H1 (cell line): Measurements from ENCODE around the gene HLF. TPM values are rescaled to one million over a fixed set of nuclear protein-coding genes. Genes with fewer than 3 reads are reported as not detected.

Experiments
- CHD1 ChIP-seq: IDR thresholded peaks from 2 replicates; pipeline ENCODE4 v1.6.1; 2012; ENCODE audit warnings: low read depth, low read length, improper control_type of control experiment
- CHD7 ChIP-seq: fragments of 300-600 bp; sonication (generic); IDR thresholded peaks from 2 replicates; pipeline ENCODE4 v1.7.1; 2012; ENCODE audit warnings: low read length, moderate library complexity, mild to moderate bottlenecking, inconsistent platforms; ENCODE audit not compliant: insufficient replicate concordance
- POLR2A ChIP-seq, 2 experiments: IDR thresholded peaks; 1 replicate in 1 of 2; 2 replicates in 1 of 2; pipeline ENCODE4 v1.6.1; 2011; ENCODE audit warnings: low read depth in 2 of 2, low read length in 2 of 2, mild to moderate bottlenecking in 2 of 2; ENCODE audit errors: control extremely low read depth in 1 of 2
- RXRA ChIP-seq: IDR thresholded peaks from 2 replicates; pipeline ENCODE4 v1.6.1; 2011; ENCODE audit warnings: low read depth, mild to moderate bottlenecking, low read length, moderate library complexity; ENCODE audit not compliant: insufficient read depth
- TCF12 ChIP-seq: IDR thresholded peaks from 2 replicates; pipeline ENCODE4 v1.6.1; 2011; ENCODE audit warnings: low read depth, mild to moderate bottlenecking, low read length
- ZNF274 ChIP-seq: IDR thresholded peaks from 2 replicates; pipeline ENCODE4 v1.7.0; 2012; ENCODE audit warnings: low read length, borderline replicate concordance; ENCODE audit errors: extremely low read depth
- polyA plus RNA-seq, 7 experiments: library from polyadenylated mRNA; depleted of rRNA in 3 of 7; stranded (reverse) in 5 of 7; unstranded in 2 of 7; fragments of >200 nt in 5 of 7; fragments of 200-250 nt in 2 of 7; gene quantifications; 1 replicate in 5 of 7; 2 replicates in 1 of 7; 4 replicates in 1 of 7; pipeline versions ENCODE4 v1.2.1 to v1.2.3, GENCODE V29; 2011 to 2013; ENCODE audit warnings: missing spikeins in 2 of 7, mixed read lengths in 2 of 7
- total RNA-seq: library from RNA; stranded (reverse); fragmentation: NEBNext Ultra II Directional; extraction: Animal tissue kit (Norgen Biotek cat#: 25700); gene quantifications from 2 replicates; pipeline ENCODE4 v1.2.1, GENCODE V29; 2021

Gene HLF
- total and polyA plus RNA-seq, 2 of the 8 experiments (the other 6 are each of a cell fraction or from before 2014, with no cell fraction given): 0.39 to 0.60 TPM

- TF ChIP-seq CHD7: no peak
- TF ChIP-seq TCF12: no peak
- no peak for TF ChIP-seq RXRA
- TF ChIP-seq CHD1: no peak
- TF ChIP-seq POLR2A (IDR thresholded peaks at IDR 0.05; ENCODE audit: control extremely low read depth in 1 of 2, low read depth in 2 of 2, low read length in 2 of 2): no peak
- TF ChIP-seq ZNF274: no peak
Observed at GRCh38 chr17:55282379-55282702, 17.6 kb downstream of the HLF start (continued).
